Endothelial cell of umbilical vein (primary cell): ENCODE measurements around the gene STK10. TPM values are rescaled to one million over a fixed set of nuclear protein-coding genes. Genes with fewer than 3 reads are reported as not detected.

ENCODE experiments used
- BruUV-seq: library from RNA; stranded (reverse); fragments of 400-500 nt; replicated peaks from 2 replicates; lab custom pipeline; 2021; lab: Mats Ljungman, UMichigan
- CTCF ChIA-PET: fragments of 300-600, 350-600 bp; sonication (Branson Sonifier 250); formaldehyde crosslinking; loops from one replicate; lab custom pipeline; 2021; ENCODE audit warnings: antibody characterized with exemption, inconsistent platforms; lab: Charles Lee
- POLR2A ChIA-PET: fragments of 300-600, 350-600 bp; sonication (Branson Sonifier 250); formaldehyde crosslinking; loops from one replicate; lab custom pipeline; 2021; ENCODE audit warnings: antibody characterized with exemption, inconsistent platforms; lab: Charles Lee
- DNase-seq: peaks from one replicate; pipeline ENCODE4 v3.0.0-alpha.2; 2011; ENCODE audit warnings: low read depth, low spot score
- FAIRE-seq: peaks from 2 replicates; lab custom pipeline; 2011; peaks lifted over from hg19 to GRCh38; lab: Jason Lieb, UNC
- H2AFZ ChIP-seq: 2 replicates; pipeline ENCODE4 v1.6.0; 2012; ENCODE audit warnings: low read depth, low read length, control low read depth, inconsistent platforms
- H3K27ac ChIP-seq: 2 replicates; pipeline ENCODE4 v1.5.1; 2011; ENCODE audit warnings: low read depth, mild to moderate bottlenecking, control low read depth, low read length, moderate library complexity; ENCODE audit not compliant: insufficient read depth
- H3K27me3 ChIP-seq, 2 experiments: 2 replicates each; pipeline versions ENCODE4 v1.6.0 to v1.6.1; 2011; ENCODE audit warnings: low read length in 2 of 2, mixed read lengths in 1 of 2; ENCODE audit not compliant: control insufficient read depth in 2 of 2, insufficient read depth in 2 of 2
- H3K36me3 ChIP-seq, 2 experiments: 2 replicates in 1 of 2; 3 replicates in 1 of 2; pipeline ENCODE4 v1.5.1; 2011; ENCODE audit warnings: low read length in 2 of 2, mild to moderate bottlenecking in 1 of 2, moderate library complexity in 1 of 2; ENCODE audit not compliant: control insufficient read depth in 2 of 2, insufficient read depth in 2 of 2; ENCODE audit errors: extremely low read depth in 1 of 2
- H3K4me1 ChIP-seq: 3 replicates; pipeline ENCODE4 v1.5.1; 2011; ENCODE audit warnings: mild to moderate bottlenecking, low read length; ENCODE audit not compliant: control insufficient read depth, insufficient read depth; ENCODE audit errors: extremely low read depth
- H3K4me2 ChIP-seq: 2 replicates; pipeline ENCODE4 v1.6.1; 2011; ENCODE audit warnings: low read length, control low read depth, mixed read lengths; ENCODE audit not compliant: insufficient read depth
- H3K4me3 ChIP-seq, 3 experiments: fragments of 200-600 bp in 1 of 3; sonication (generic), shearing (Covaris generic) in 1 of 3; replicated peaks in 1 of 3; 2 replicates each; pipeline ENCODE4 v1.5.1; 2011 to 2016; ENCODE audit warnings: control low read depth in 3 of 3, low read length in 3 of 3, mild to moderate bottlenecking in 2 of 3, inconsistent platforms in 1 of 3, low read depth in 1 of 3, moderate library complexity in 1 of 3; ENCODE audit not compliant: insufficient read depth in 1 of 3
- H3K79me2 ChIP-seq: 2 replicates; pipeline ENCODE4 v1.6.0; 2012; ENCODE audit warnings: low read length, inconsistent platforms; ENCODE audit not compliant: control insufficient read depth, insufficient read depth
- H3K9ac ChIP-seq: replicated peaks from 2 replicates; pipeline ENCODE3; 2011; ENCODE audit warnings: low read length, control low read depth; ENCODE audit not compliant: insufficient read depth; ENCODE audit errors: extremely low read depth
- H3K9me1 ChIP-seq: replicated peaks from 3 replicates; pipeline ENCODE4 v1.6.0; 2011; ENCODE audit warnings: mild to moderate bottlenecking, low read length; ENCODE audit not compliant: control insufficient read depth, insufficient read depth; ENCODE audit errors: extremely low read depth
- H3K9me3 ChIP-seq: replicated peaks from 2 replicates; pipeline ENCODE4 v1.5.1; 2012; ENCODE audit warnings: low read length, inconsistent platforms; ENCODE audit not compliant: control insufficient read depth, insufficient read depth
- H4K20me1 ChIP-seq: replicated peaks from 2 replicates; pipeline ENCODE3; 2011; ENCODE audit warnings: mild to moderate bottlenecking, low read length; ENCODE audit not compliant: control insufficient read depth, insufficient read depth; ENCODE audit errors: extremely low read depth
- CTCF ChIP-seq, 2 donors: IDR thresholded peaks; 1 replicate in 1 of 2; 2 replicates in 1 of 2; pipeline ENCODE4 v1.5.1; 2011; ENCODE audit warnings: low read length in 2 of 2, mild to moderate bottlenecking in 2 of 2, moderate library complexity in 2 of 2, control low read depth in 1 of 2, inconsistent platforms in 1 of 2, low read depth in 1 of 2; ENCODE audit not compliant: insufficient read depth in 1 of 2; ENCODE audit errors: extremely low read depth in 1 of 2
- EZH2 ChIP-seq: IDR thresholded peaks from 2 replicates; pipeline ENCODE4 v1.6.1; 2012; ENCODE audit warnings: borderline replicate concordance, low read depth, mild to moderate bottlenecking, moderate library complexity, low read length, inconsistent platforms; ENCODE audit not compliant: severe bottlenecking
- FOS ChIP-seq: IDR thresholded peaks from 2 replicates; pipeline ENCODE4 v1.6.1; 2011; ENCODE audit warnings: mild to moderate bottlenecking, low read length, moderate library complexity, borderline replicate concordance; ENCODE audit not compliant: insufficient read depth
- JUN ChIP-seq: IDR thresholded peaks from 2 replicates; pipeline ENCODE4 v1.6.1; 2011; ENCODE audit warnings: borderline replicate concordance, low read depth; ENCODE audit not compliant: insufficient read length, insufficient read depth
- MAX ChIP-seq: IDR thresholded peaks from 2 replicates; pipeline ENCODE4 v1.6.1; 2011; ENCODE audit not compliant: insufficient read depth, insufficient read length
- MYC ChIP-seq: IDR thresholded peaks from one replicate; pipeline ENCODE4 v1.6.1; 2011; ENCODE audit warnings: mild to moderate bottlenecking, low read depth, low read length
- POLR2A ChIP-seq: IDR thresholded peaks from 2 replicates; pipeline ENCODE4 v1.6.1; 2012; ENCODE audit warnings: low read depth, mild to moderate bottlenecking, control low read depth, low read length
- POLR2AphosphoS5 ChIP-seq: IDR thresholded peaks from 2 replicates; pipeline ENCODE4 v1.6.1; 2012; ENCODE audit warnings: low read depth, mild to moderate bottlenecking, control low read depth, low read length, moderate library complexity; ENCODE audit not compliant: insufficient read depth
- dilution Hi-C: fragments of 300-500 bp; cut with MboI; formaldehyde crosslinking; loops from one replicate; pipeline ENCODE4 v1.15.0; 2019; ENCODE audit warnings: low sequenced_read_pairs; ENCODE audit not compliant: extremely low pct_ligation_motif_present
- intact Hi-C: fragments of 100-400 bp; cut with micrococcal nuclease; formaldehyde crosslinking; loops from one replicate; pipeline ENCODE4 v1.10.0; 2022
- polyA plus RNA-seq, 4 experiments: library from polyadenylated mRNA; depleted of rRNA in 3 of 4; stranded (reverse) in 3 of 4; unstranded in 1 of 4; fragments of >200 nt; gene quantifications; 2 replicates each; pipeline versions ENCODE4 v1.2.1 to v1.2.3, GENCODE V29; 2011 to 2012; ENCODE audit warnings: missing spikeins in 1 of 4
- total RNA-seq: library from RNA; stranded (reverse); gene quantifications from 2 replicates; pipeline ENCODE4 v1.2.3, GENCODE V29; 2021

The STK10 gene
- total and polyA plus RNA-seq, 2 donors (not counting 3 experiments of a cell fraction or from before 2014, with no cell fraction given) = 16.9 to 47.2 TPM

DNA sequence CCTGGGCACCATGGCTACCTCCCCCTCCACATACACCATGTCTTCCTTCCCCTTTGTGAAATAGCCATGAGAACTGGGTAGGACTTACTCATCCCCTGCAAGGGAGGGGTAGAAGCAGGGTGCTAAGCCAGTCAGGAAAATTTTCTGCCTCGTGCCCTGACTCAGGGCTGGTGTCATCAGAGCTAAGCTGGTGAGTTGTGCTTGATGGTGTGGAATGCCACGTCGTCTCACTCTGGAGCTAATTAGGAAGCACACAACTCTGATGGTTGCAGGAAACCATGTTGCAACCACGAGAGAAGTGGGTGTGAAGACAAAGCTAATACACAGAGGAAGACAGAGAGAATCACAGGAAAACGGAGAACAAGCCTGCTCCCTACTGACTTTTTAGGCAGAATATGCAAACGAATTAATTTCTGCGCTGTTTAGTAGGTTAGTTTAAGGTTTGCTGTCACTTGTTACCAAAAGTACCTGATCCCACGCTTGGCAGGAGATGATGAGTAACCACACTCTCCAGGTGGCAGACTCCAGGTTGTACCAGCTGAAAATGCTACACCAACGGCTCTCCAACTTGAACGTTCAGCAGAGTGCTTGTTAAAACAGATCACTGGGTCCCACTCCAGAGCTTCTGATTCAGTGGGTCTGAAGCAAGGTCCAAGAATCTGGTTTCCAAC, 54.5 kb downstream of the STK10 start:
- no peaks in the 10 kb centered on the region for H3K9me1 ChIP-seq
- ChIA-PET CTCF (interaction anchor here (1.0 kb wide), 1 partner anchor 10 kb away, joined by 3 read pairs; no protein-coding TSS in a partner anchor), POLR2A (no interaction called here)
- no peak overlapping the region for H3K4me2 ChIP-seq
- H3K36me3 ChIP-seq = peaks cover 0 to 3% of the 10 kb centered on the region in 2 experiments
- TF ChIP-seq MAX (no peak), POLR2A (no peak), MYC (no peak), EZH2 (no peak), POLR2AphosphoS5 (no peak), JUN (no peak), FOS (no peak), CTCF (IDR thresholded peaks at IDR 0.05; ENCODE audit: extremely low read depth in 1 of 2, insufficient read depth in 1 of 2, low read depth in 1 of 2, low read length in 2 of 2) (no peak)
- no peaks in the 10 kb centered on the region for H3K4me1 ChIP-seq
- intact Hi-C loops = no loop called here
- H3K9ac ChIP-seq = no peak overlapping the region
- dilution Hi-C loops = no loop called here
- no peak overlapping the region for H2AFZ ChIP-seq
- no peaks in the 10 kb centered on the region for H3K9me3 ChIP-seq
- FAIRE-seq (peak; percentile 62), DNase-seq (no peak)
- no peak overlapping the region for H3K27ac ChIP-seq
- no peaks in the 10 kb centered on the region for H4K20me1 ChIP-seq
- no peak overlapping the region for H3K4me3 ChIP-seq
- H3K79me2 ChIP-seq = no peaks in the 10 kb centered on the region
- no TSS peak for BruUV-seq
- no peaks in the 10 kb centered on the region for H3K27me3 ChIP-seq
